SK-N-SH (cell line): ENCODE data around the gene OR51E2. TPM values are rescaled to one million over a fixed set of nuclear protein-coding genes. Genes with fewer than 3 reads are reported as not detected.

ENCODE experiments used
- CTCF ChIA-PET: fragments of 300-600, 350-600 bp; formaldehyde crosslinking; extraction: SDS; loops from one replicate; lab custom pipeline; 2021; lab: Yijun Ruan, JAX
- POLR2A ChIA-PET: fragments of 350-600 bp; sonication (Branson Sonifier 250); formaldehyde crosslinking; extraction: SDS; loops from one replicate; lab custom pipeline; 2020; ENCODE audit warnings: antibody characterized with exemption, inconsistent platforms; lab: Yijun Ruan, JAX
- DNase-seq: peaks from one replicate; pipeline ENCODE4 v3.0.0; 2012
- H2AFZ ChIP-seq: fragments of 200-600 bp; sonication (generic); 2 replicates; pipeline ENCODE4 v1.8.1; 2016; ENCODE audit warnings: antibody characterized with exemption, mild to moderate bottlenecking, low read depth
- H3F3A ChIP-seq: fragments of 200-600 bp; sonication (generic); replicated peaks from 2 replicates; pipeline ENCODE3; 2016; ENCODE audit warnings: antibody characterized with exemption, mild to moderate bottlenecking; ENCODE audit not compliant: insufficient read depth
- H3K27ac ChIP-seq, 2 experiments: fragments of 200-500 bp in 1 of 2; fragments of 200-600 bp in 1 of 2; sonication (Bioruptor generic) in 1 of 2; sonication (generic), shearing (Covaris generic) in 1 of 2; 2 replicates each; pipeline versions ENCODE4 v1.5.1 to v1.6.1; 2014 to 2016; ENCODE audit warnings: low read depth in 2 of 2, inconsistent platforms in 1 of 2, low read length in 1 of 2, mild to moderate bottlenecking in 1 of 2, mixed read lengths in 1 of 2
- H3K27me3 ChIP-seq: fragments of 200-600 bp; sonication (generic), shearing (Covaris generic); 2 replicates; pipeline ENCODE4 v1.6.1; 2016; ENCODE audit warnings: mixed run types; ENCODE audit not compliant: insufficient read depth
- H3K36me3 ChIP-seq, 2 experiments: fragments of 200-500 bp in 1 of 2; fragments of 200-600 bp in 1 of 2; sonication (Bioruptor generic) in 1 of 2; sonication (generic) in 1 of 2; replicated peaks in 1 of 2; 2 replicates each; pipeline versions ENCODE3 to v1.5.1; 2014 to 2016; ENCODE audit warnings: low read length in 1 of 2, mild to moderate bottlenecking in 1 of 2; ENCODE audit not compliant: insufficient read depth in 2 of 2, control insufficient read depth in 1 of 2
- H3K4me1 ChIP-seq, 2 experiments: fragments of 200-500 bp in 1 of 2; fragments of 200-600 bp in 1 of 2; sonication (Bioruptor generic) in 1 of 2; sonication (generic), shearing (Covaris generic) in 1 of 2; 2 replicates each; pipeline versions ENCODE4 v1.5.1 to v1.6.1; 2014 to 2016; ENCODE audit warnings: low read depth in 1 of 2, low read length in 1 of 2, mixed run types in 1 of 2; ENCODE audit not compliant: insufficient read depth in 2 of 2, control insufficient read depth in 1 of 2
- H3K4me2 ChIP-seq: fragments of 200-600 bp; sonication (generic), shearing (Covaris generic); 2 replicates; pipeline ENCODE4 v1.6.1; 2017; ENCODE audit warnings: mixed run types
- H3K4me3 ChIP-seq, 2 experiments: fragments of 200-500 bp in 1 of 2; fragments of 200-600 bp in 1 of 2; sonication (Bioruptor generic) in 1 of 2; sonication (generic), shearing (Covaris generic) in 1 of 2; 2 replicates each; pipeline versions ENCODE4 v1.5.1 to v1.8.1; 2014 to 2016; ENCODE audit warnings: low read depth in 2 of 2, inconsistent platforms in 1 of 2, low read length in 1 of 2, mild to moderate bottlenecking in 1 of 2, mixed read lengths in 1 of 2, moderate library complexity in 1 of 2
- H3K79me2 ChIP-seq: fragments of 200-600 bp; sonication (generic); 2 replicates; pipeline ENCODE4 v1.8.1; 2017; ENCODE audit warnings: mild to moderate bottlenecking; ENCODE audit not compliant: insufficient read depth
- H3K9ac ChIP-seq: fragments of 200-600 bp; sonication (generic); 2 replicates; pipeline ENCODE4 v1.6.1; 2017; ENCODE audit warnings: mixed run types
- H3K9me2 ChIP-seq: fragments of 200-600 bp; sonication (generic); 2 replicates; pipeline ENCODE4 v1.6.1; 2017; ENCODE audit warnings: mixed run types
- H3K9me3 ChIP-seq: fragments of 200-600 bp; sonication (generic); 2 replicates; pipeline ENCODE4 v1.6.1; 2017; ENCODE audit warnings: mixed run types, mild to moderate bottlenecking, moderate library complexity
- H4K20me1 ChIP-seq: fragments of 200-600 bp; sonication (generic); 2 replicates; pipeline ENCODE4 v1.6.1; 2017; ENCODE audit warnings: mild to moderate bottlenecking, mixed run types; ENCODE audit not compliant: insufficient read depth
- CTCF ChIP-seq: fragments of 200-600 bp; sonication (generic); IDR thresholded peaks from 2 replicates; pipeline ENCODE4 v1.6.1; 2017; ENCODE audit warnings: antibody characterized with exemption, mild to moderate bottlenecking, moderate library complexity
- EZH2phosphoT487 ChIP-seq: fragments of 200-600 bp; sonication (generic); IDR thresholded peaks from 2 replicates; pipeline ENCODE4 v1.6.1; 2017; ENCODE audit warnings: low read depth, mixed run types, mild to moderate bottlenecking, antibody characterized with exemption, moderate library complexity, borderline replicate concordance
- IRF3 ChIP-seq: fragments of 150-350 bp; IDR thresholded peaks from 2 replicates; pipeline ENCODE4 v1.6.1; 2016; ENCODE audit warnings: mild to moderate bottlenecking, low read depth, low read length
- JUND ChIP-seq: IDR thresholded peaks from 2 replicates; pipeline ENCODE4 v1.4.0; 2012
- MEF2A ChIP-seq: IDR thresholded peaks from 2 replicates; pipeline ENCODE4 v1.4.0; 2012; ENCODE audit warnings: low read depth, borderline replicate concordance
- NRF1 ChIP-seq: IDR thresholded peaks from 2 replicates; pipeline ENCODE4 v1.6.1; 2012; ENCODE audit warnings: low read depth, mild to moderate bottlenecking, low read length
- POLR2AphosphoS5 ChIP-seq: IDR thresholded peaks from 2 replicates; pipeline ENCODE4 v1.6.1; 2012; ENCODE audit warnings: low read depth, low read length
- RAD21 ChIP-seq: IDR thresholded peaks from 2 replicates; pipeline ENCODE4 v1.6.1; 2012; ENCODE audit warnings: mild to moderate bottlenecking, low read length
- RFX5 ChIP-seq: IDR thresholded peaks from 2 replicates; pipeline ENCODE4 v1.6.1; 2012; ENCODE audit warnings: mild to moderate bottlenecking, improper control_type of control experiment, low read length
- RXRA ChIP-seq: IDR thresholded peaks from 2 replicates; pipeline ENCODE4 v1.4.0; 2012; ENCODE audit warnings: low read depth, mild to moderate bottlenecking, borderline replicate concordance
- SMC3 ChIP-seq: IDR thresholded peaks from 2 replicates; pipeline ENCODE4 v1.6.1; 2012; ENCODE audit warnings: low read depth, low read length, improper control_type of control experiment
- TEAD4 ChIP-seq: IDR thresholded peaks from 2 replicates; pipeline ENCODE4 v1.4.0; 2012; ENCODE audit warnings: mild to moderate bottlenecking, borderline replicate concordance; ENCODE audit not compliant: insufficient read depth
- USF2 ChIP-seq: fragments of 150-350 bp; IDR thresholded peaks from 2 replicates; pipeline ENCODE4 v1.6.1; 2017; ENCODE audit warnings: antibody characterized with exemption, low read length, low read depth, borderline replicate concordance
- YY1 ChIP-seq: IDR thresholded peaks from 2 replicates; pipeline ENCODE4 v1.4.0; 2012; ENCODE audit warnings: low read depth, mild to moderate bottlenecking
- WGBS: methylation state at CpG from one replicate; pipeline ENCODE4 v1.1.6; 2017; ENCODE audit warnings: low lambda C conversion rate; 5-methylcytosine and 5-hydroxymethylcytosine counted together
- polyA plus RNA-seq, 3 experiments: library from polyadenylated mRNA; depleted of rRNA; stranded (reverse); fragments of >200 nt; gene quantifications; 2 replicates each; pipeline ENCODE4 v1.2.3, GENCODE V29; 2012

Gene OR51E2
- polyA plus RNA-seq, 1 of the 3 experiments (the other 2 are of a cell fraction), result not detected

- TF ChIP-seq SMC3 (no peak), CTCF (no peak), RFX5 (no peak), MEF2A (no peak), JUND (no peak)
Observed at GRCh38 chr11:4647766-4648165, 49.9 kb downstream of the OR51E2 start (continued).

- Histone ChIP-seq H3K4me2 (no peak overlapping the region), H3K9ac (no peak overlapping the region), H3K27ac (no peak overlapping the region), H3K79me2 (no peaks in the 10 kb centered on the region), H4K20me1 (no peaks in the 10 kb centered on the region), H3K9me3 (no peaks in the 10 kb centered on the region), H3K36me3 (no peaks in the 10 kb centered on the region), H3K27me3 (peaks cover 4% of the 10 kb centered on the region; the same call in 1 of the 2 replicates), H3F3A (no peaks in the 10 kb centered on the region), H3K4me1 (peaks cover 0 to 8% of the 10 kb centered on the region in 2 experiments; a peak in 1 of 4 replicates), H3K4me3 (no peak overlapping the region), H3K9me2 (no peaks in the 10 kb centered on the region), H2AFZ (no peak overlapping the region)
- ChIA-PET CTCF (interaction anchor here (1.0 to 6.2 kb wide), 2 partner anchors 9 to 389 kb away, joined by 3 to 31 read pairs; partner anchors contain the start of gene OR51D1), POLR2A (no interaction called here)
- 0% methylated on average over 1 of the region's 2 CpGs for WGBS
- no peak for TF ChIP-seq JUND
- TF ChIP-seq EZH2phosphoT487, result no peak
- DNase-seq, result no peak
Observed at GRCh38 chr11:4645974-4646373, 51.7 kb downstream of the OR51E2 start.

- H3K27ac ChIP-seq, result no peak overlapping the region
- ChIA-PET POLR2A (no interaction called here), CTCF (interaction anchor here (6.2 kb wide), 1 partner anchor 8 kb away, joined by 31 read pairs; the partner anchor contains the start of gene OR51D1)
- H3K4me2 ChIP-seq, result no peak overlapping the region
- H4K20me1 ChIP-seq, result no peaks in the 10 kb centered on the region
- TF ChIP-seq TEAD4 (no peak), YY1 (no peak), RAD21 (no peak), RXRA (no peak), MEF2A (no peak), IRF3 (no peak), USF2 (no peak), POLR2AphosphoS5 (no peak), RFX5 (no peak), NRF1 (no peak)
- 5% methylated on average over 4 of the region's 4 CpGs for WGBS
- no peaks in the 10 kb centered on the region for H3F3A ChIP-seq
- H3K27me3 ChIP-seq, result peaks cover 11% of the 10 kb centered on the region
- no peaks in the 10 kb centered on the region for H3K79me2 ChIP-seq
- H3K9ac ChIP-seq, result no peak overlapping the region
- H3K9me3 ChIP-seq, result no peaks in the 10 kb centered on the region
- H3K36me3 ChIP-seq, result no peaks in the 10 kb centered on the region
- H3K9me2 ChIP-seq, result no peaks in the 10 kb centered on the region
- DNase-seq, result no peak
- no peak overlapping the region for H2AFZ ChIP-seq
- peaks cover 0 to 8% of the 10 kb centered on the region in 2 experiments; a peak in 1 of 4 replicates for H3K4me1 ChIP-seq
- no peak overlapping the region for H3K4me3 ChIP-seq
Observed at GRCh38 chr11:4644233-4644632, 53.4 kb downstream of the OR51E2 start.
